GM08714 (cell line): ENCODE measurements around the gene PTPN2.
"Not testable (repeated sequence)": the region's sequence is repeated elsewhere in the genome, so short reads cannot be mapped to it uniquely, and the experiment has no call there.

Experiments used
- H3K4me3 ChIP-seq: fragments of 200-500 bp; sonication (Bioruptor generic); 2 replicates; pipeline ENCODE4 v1.5.1; 2014; ENCODE audit warnings: mild to moderate bottlenecking, low read length, inconsistent platforms
- ZNF274 ChIP-seq: IDR thresholded peaks from 2 replicates; pipeline ENCODE4 v1.6.1; 2012; ENCODE audit warnings: mild to moderate bottlenecking, low read depth, low read length

The PTPN2 gene

DNA sequence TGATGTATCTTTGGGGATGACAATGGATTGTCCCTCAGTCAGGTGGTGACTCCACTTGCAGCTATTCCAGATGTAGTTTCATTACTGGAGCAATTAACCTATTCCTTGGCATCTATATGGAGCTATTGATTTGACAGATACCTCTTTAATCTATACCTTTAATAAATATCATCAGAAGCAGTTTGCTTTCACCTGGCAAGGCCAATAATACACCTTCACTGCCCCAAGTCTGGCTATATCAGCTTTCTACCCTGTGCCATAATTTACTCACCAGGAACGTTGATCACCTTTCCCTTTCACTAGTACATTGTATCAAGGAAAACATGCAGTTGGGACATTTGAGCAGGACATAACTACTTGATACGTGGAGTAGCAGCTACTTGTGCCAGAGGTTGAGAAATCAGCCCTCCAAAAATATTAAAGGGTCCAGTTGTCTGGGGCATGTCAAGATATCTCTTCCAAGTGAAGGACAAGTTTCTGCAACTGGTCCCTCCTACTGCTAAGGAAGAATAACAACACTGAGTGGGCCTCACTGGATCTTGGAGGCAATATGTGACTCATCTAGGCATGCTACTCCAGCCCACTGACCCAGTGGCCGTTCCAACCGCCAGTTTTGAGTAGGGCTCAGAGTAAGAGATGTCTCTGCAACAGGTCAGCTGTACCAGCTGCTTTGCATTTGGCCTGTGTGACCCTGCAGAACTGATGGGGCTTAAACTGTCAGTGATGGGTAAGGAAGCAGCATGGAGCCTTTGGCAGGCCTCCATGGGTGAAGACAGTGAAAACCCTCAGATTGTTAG, 114.2 kb downstream of the PTPN2 start:
- H3K4me3 ChIP-seq: no peak overlapping the region
- TF ChIP-seq ZNF274: no peak

- TF ChIP-seq ZNF274: no peak
- H3K4me3 ChIP-seq: no peak overlapping the region
Observed at GRCh38 chr18:12769136-12769535, 114.9 kb downstream of the PTPN2 start.

- H3K4me3 ChIP-seq: no peak overlapping the region
- TF ChIP-seq ZNF274: no peak
Observed at GRCh38 chr18:12768625-12769024, 115.4 kb downstream of the PTPN2 start.

- H3K4me3 ChIP-seq: no peak overlapping the region
- TF ChIP-seq ZNF274: no peak
Observed at GRCh38 chr18:12767580-12768155, 116.4 kb downstream of the PTPN2 start.

DNA sequence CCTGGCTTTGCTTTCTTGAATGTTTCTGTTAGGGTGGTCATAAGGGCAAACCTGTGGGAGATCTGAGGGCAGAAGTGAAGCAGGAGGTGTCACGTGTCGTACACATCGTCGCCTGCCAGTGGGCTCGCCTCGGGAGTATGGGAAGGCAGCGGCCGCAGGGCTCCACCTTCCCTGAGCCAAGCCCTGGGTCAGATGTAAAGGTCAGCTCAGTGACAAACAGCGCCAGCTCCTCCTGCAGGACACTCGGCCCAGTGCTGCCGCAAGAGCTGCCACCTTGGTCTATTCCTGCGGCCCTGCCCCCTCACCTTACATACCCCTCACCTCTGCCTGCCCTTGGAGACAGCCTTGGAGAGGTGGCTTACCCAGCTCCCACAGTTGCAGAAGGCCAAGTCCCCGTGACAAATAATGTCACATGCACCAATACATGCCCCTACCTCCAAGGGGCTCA, 117.0 kb downstream of the PTPN2 start:
- TF ChIP-seq ZNF274: no peak
- no peak overlapping the region for H3K4me3 ChIP-seq

GRCh38 chr18:12765586-12765985, 118.5 kb downstream of the PTPN2 start:
- TF ChIP-seq ZNF274: no peak
- H3K4me3 ChIP-seq: no peak overlapping the region

- no peak overlapping the region for H3K4me3 ChIP-seq
- no peak for TF ChIP-seq ZNF274
Observed at GRCh38 chr18:12765126-12765525, 118.9 kb downstream of the PTPN2 start.

GRCh38 chr18:12758566-12758965, 125.5 kb downstream of the PTPN2 start:
- H3K4me3 ChIP-seq: not testable (repeated sequence)

GRCh38 chr18:12756619-12757239, 127.3 kb downstream of the PTPN2 start:
- not testable (repeated sequence) for H3K4me3 ChIP-seq

DNA sequence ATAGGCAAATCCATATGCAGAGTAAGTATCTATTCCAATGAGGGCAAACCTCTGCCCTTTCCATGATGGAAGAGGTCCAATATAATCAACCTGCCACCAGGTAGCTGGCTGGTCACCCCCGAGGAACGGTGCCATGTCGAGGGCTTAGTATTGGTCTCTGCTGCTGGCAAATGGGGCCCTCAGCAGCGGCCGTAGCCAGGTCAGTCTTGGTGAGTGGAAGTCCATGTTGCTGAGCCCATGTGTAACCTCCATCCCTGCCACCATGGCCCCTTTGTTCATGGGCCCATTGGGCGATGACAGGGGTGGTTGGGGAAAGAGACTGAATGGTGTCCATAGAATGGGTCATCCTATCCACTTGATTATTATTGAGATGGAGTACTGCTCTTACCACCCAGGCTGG, 128.4 kb downstream of the PTPN2 start:
- not testable (repeated sequence) for H3K4me3 ChIP-seq

GRCh38 chr18:12754511-12754910, 129.5 kb downstream of the PTPN2 start:
- no peak for TF ChIP-seq ZNF274
- H3K4me3 ChIP-seq: no peak overlapping the region

- TF ChIP-seq ZNF274: no peak
Observed at GRCh38 chr18:12751891-12752290, 132.1 kb downstream of the PTPN2 start.

DNA sequence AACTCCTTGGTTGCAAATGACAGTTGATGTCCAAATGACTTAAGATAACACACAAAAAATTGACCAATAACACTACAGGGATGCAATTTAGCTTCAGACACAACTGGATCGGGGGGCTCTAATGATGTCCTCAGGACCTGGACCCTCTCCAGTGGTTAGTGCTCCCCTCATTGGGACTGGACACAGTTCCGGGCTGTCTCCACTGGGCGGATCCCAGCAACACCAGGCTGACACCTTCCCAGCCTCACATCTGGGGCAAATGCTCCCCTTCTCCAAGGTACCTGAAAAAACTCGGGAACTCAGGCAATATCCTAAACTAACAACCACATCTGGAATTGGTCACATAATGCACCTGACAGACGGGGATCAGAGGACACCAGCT, 132.5 kb downstream of the PTPN2 start:
- TF ChIP-seq ZNF274: no peak
- no peak overlapping the region for H3K4me3 ChIP-seq

More at GRCh38 chr18:12751891-12752290, 132.1 kb downstream of the PTPN2 start:
- H3K4me3 ChIP-seq: no peak overlapping the region

GRCh38 chr18:12750715-12751502, 133.1 kb downstream of the PTPN2 start:
- TF ChIP-seq ZNF274: no peak
- no peak overlapping the region for H3K4me3 ChIP-seq
